Progenitor cell of endocrine pancreas (in vitro differentiated cells): ENCODE data around the gene SEMA3E. TPM values are rescaled to one million over a fixed set of nuclear protein-coding genes. Genes with fewer than 3 reads are reported as not detected.

Experiments used
- DNase-seq: peaks from one replicate; pipeline ENCODE4 v3.0.0; 2021; ENCODE audit warnings: low spot score; ENCODE audit not compliant: unreplicated experiment
- H3K27ac Mint-ChIP-seq: 2 replicates; pipeline ENCODE4 v1.8.0; 2021; ENCODE audit warnings: mild to moderate bottlenecking, moderate library complexity, mixed read lengths
- H3K27me3 Mint-ChIP-seq: 2 replicates; pipeline ENCODE4 v1.8.0; 2021; ENCODE audit warnings: mixed read lengths
- H3K36me3 Mint-ChIP-seq: 2 replicates; pipeline ENCODE4 v1.8.0; 2022; ENCODE audit warnings: mixed read lengths; ENCODE audit not compliant: insufficient read depth
- H3K4me1 Mint-ChIP-seq: 2 replicates; pipeline ENCODE4 v1.8.0; 2021; ENCODE audit warnings: low read depth, mixed read lengths
- H3K4me3 Mint-ChIP-seq: 2 replicates; pipeline ENCODE4 v1.8.0; 2021; ENCODE audit warnings: low read depth, mild to moderate bottlenecking, moderate library complexity, mixed read lengths
- H3K9me3 Mint-ChIP-seq: 2 replicates; pipeline ENCODE4 v1.8.0; 2021; ENCODE audit warnings: low read depth, mixed read lengths
- total RNA-seq: library from RNA; stranded (reverse); gene quantifications from 2 replicates; pipeline ENCODE4 v1.2.1, GENCODE V29; 2021
- TF ChIP-seq, protein P1 (sequence below): fragments of 200-600 bp; sonication (generic); IDR thresholded peaks from one replicate; pipeline ENCODE4 v1.5.0; 2021; ENCODE audit warnings: antibody characterized with exemption, mild to moderate bottlenecking; ENCODE audit not compliant: unreplicated experiment

Gene SEMA3E
- total RNA-seq, 1 donor from 2014 or later = 1.1 TPM

- no peak overlapping the region for H3K4me3 Mint-ChIP-seq
- no peaks in the 10 kb centered on the region for H3K36me3 Mint-ChIP-seq
- no peaks in the 10 kb centered on the region for H3K4me1 Mint-ChIP-seq
- no peaks in the 10 kb centered on the region for H3K9me3 Mint-ChIP-seq
- no peak for DNase-seq
- H3K27ac Mint-ChIP-seq = no peak overlapping the region
- TF ChIP-seq, protein P1, sequence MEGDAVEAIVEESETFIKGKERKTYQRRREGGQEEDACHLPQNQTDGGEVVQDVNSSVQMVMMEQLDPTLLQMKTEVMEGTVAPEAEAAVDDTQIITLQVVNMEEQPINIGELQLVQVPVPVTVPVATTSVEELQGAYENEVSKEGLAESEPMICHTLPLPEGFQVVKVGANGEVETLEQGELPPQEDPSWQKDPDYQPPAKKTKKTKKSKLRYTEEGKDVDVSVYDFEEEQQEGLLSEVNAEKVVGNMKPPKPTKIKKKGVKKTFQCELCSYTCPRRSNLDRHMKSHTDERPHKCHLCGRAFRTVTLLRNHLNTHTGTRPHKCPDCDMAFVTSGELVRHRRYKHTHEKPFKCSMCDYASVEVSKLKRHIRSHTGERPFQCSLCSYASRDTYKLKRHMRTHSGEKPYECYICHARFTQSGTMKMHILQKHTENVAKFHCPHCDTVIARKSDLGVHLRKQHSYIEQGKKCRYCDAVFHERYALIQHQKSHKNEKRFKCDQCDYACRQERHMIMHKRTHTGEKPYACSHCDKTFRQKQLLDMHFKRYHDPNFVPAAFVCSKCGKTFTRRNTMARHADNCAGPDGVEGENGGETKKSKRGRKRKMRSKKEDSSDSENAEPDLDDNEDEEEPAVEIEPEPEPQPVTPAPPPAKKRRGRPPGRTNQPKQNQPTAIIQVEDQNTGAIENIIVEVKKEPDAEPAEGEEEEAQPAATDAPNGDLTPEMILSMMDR = no peak
- no peaks in the 10 kb centered on the region for H3K27me3 Mint-ChIP-seq
Measured at GRCh38 chr7:83469491-83469890, 179.4 kb downstream of the SEMA3E start.

- H3K9me3 Mint-ChIP-seq = no peaks in the 10 kb centered on the region
- H3K36me3 Mint-ChIP-seq = no peaks in the 10 kb centered on the region
Measured at GRCh38 chr7:83469076-83469475, 179.9 kb downstream of the SEMA3E start.

GRCh38 chr7:83468251-83468739, 180.6 kb downstream of the SEMA3E start:
- TF ChIP-seq, protein P1 = no peak
- Mint-ChIP-seq H3K36me3 (no peaks in the 10 kb centered on the region), H3K4me1 (no peaks in the 10 kb centered on the region), H3K9me3 (no peaks in the 10 kb centered on the region), H3K27ac (no peak overlapping the region), H3K27me3 (no peaks in the 10 kb centered on the region), H3K4me3 (no peak overlapping the region)
- DNase-seq = no peak

More at GRCh38 chr7:83469076-83469475, 179.9 kb downstream of the SEMA3E start:
- Mint-ChIP-seq H3K4me1 (no peaks in the 10 kb centered on the region), H3K4me3 (no peak overlapping the region), H3K27me3 (no peaks in the 10 kb centered on the region), H3K27ac (no peak overlapping the region)
- no peak for DNase-seq
- TF ChIP-seq, protein P1 = no peak

GRCh38 chr7:83467493-83467892, 181.4 kb downstream of the SEMA3E start:
- Mint-ChIP-seq H3K27ac (no peak overlapping the region), H3K4me1 (no peaks in the 10 kb centered on the region), H3K9me3 (no peaks in the 10 kb centered on the region), H3K27me3 (no peaks in the 10 kb centered on the region), H3K4me3 (no peak overlapping the region), H3K36me3 (no peaks in the 10 kb centered on the region)
- TF ChIP-seq, protein P1 = no peak
- DNase-seq = no peak

GRCh38 chr7:83466956-83467355, 182.0 kb downstream of the SEMA3E start:
- no peaks in the 10 kb centered on the region for H3K36me3 Mint-ChIP-seq
- H3K9me3 Mint-ChIP-seq = no peaks in the 10 kb centered on the region
- no peak for DNase-seq
- no peaks in the 10 kb centered on the region for H3K4me1 Mint-ChIP-seq
- peaks cover 5% of the 10 kb centered on the region for H3K27me3 Mint-ChIP-seq
- no peak overlapping the region for H3K27ac Mint-ChIP-seq
- TF ChIP-seq, protein P1 = no peak
- no peak overlapping the region for H3K4me3 Mint-ChIP-seq
